Activated naive CD8-positive, alpha-beta T cell treated with anti-CD3 and anti-CD28 coated beads, Interleukin-2, amount 50 U/mL, for 24 hours (primary cell): ENCODE results near the gene EPC2.
"Not testable (repeated sequence)": the region's sequence is repeated elsewhere in the genome, so short reads cannot be mapped to it uniquely, and the experiment has no call there.

Source experiments
- ATAC-seq: fragments of 150-1000 bp; cut with Tn5 transposase; one replicate; pipeline ENCODE4 v1.10.0; 2021
- DNase-seq: peaks from one replicate; pipeline ENCODE4 v3.0.0; 2021
- H3K27ac Mint-ChIP-seq: one replicate; pipeline ENCODE4 v1.8.0; 2021; ENCODE audit warnings: mild to moderate bottlenecking, mixed read lengths
- H3K27me3 Mint-ChIP-seq: one replicate; pipeline ENCODE4 v1.8.0; 2021; ENCODE audit warnings: mixed read lengths
- H3K36me3 Mint-ChIP-seq: one replicate; pipeline ENCODE4 v1.8.0; 2021; ENCODE audit warnings: low read depth, mixed read lengths
- H3K4me1 Mint-ChIP-seq: one replicate; pipeline ENCODE4 v1.8.0; 2021; ENCODE audit warnings: mixed read lengths
- H3K4me3 Mint-ChIP-seq: one replicate; pipeline ENCODE4 v1.8.0; 2021; ENCODE audit warnings: mild to moderate bottlenecking, moderate library complexity, mixed read lengths
- H3K9me3 Mint-ChIP-seq: one replicate; pipeline ENCODE4 v1.8.0; 2021; ENCODE audit warnings: mixed read lengths

EPC2 gene

DNA sequence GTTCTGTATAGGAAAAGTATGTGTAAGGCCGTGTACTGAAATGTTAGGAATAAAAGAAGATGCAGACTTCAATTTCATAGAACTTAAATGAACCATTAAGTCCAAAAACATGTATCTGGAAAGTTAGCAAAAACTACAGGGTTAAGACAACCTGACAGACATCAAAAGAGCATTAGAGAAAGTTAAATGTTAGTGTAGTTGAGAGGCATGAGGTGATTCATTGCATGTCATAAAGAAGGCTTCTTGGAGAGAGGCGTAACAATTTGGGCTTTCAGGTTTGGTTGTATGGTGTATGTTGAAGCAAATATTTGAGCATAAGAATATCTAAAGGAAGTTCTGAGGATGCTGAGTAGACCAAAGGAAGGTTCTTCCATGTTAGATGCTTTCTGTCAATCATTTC lies 6.3 kb downstream of the EPC2 start:
- Mint-ChIP-seq H3K4me3 (no peak overlapping the region), H3K27me3 (no peaks in the 10 kb centered on the region), H3K9me3 (no peaks in the 10 kb centered on the region), H3K4me1 (peaks cover 84% of the 10 kb centered on the region), H3K27ac (peak overlapping the region; percentile 15), H3K36me3 (peaks cover 8% of the 10 kb centered on the region)
- ATAC-seq: peak; percentile 48
- DNase-seq: no peak

DNA sequence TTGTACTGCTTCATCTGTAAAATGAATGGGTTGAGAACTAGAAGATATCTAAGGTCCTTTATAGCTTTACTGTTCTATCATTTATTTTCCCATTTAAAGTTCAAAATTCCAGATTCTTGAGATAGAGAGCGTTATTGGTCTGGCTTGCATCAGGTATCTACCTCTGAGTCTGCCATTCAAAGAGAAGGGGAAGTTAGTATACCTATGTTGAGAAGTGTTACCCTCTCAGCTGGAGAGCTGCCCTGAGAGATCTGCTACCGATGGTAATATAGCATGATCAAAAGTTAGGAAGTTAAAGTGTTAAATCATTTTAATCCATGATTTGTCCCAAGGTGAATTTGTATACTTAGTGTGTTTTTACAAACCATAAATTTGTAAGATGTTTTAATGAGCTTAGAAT lies 7.4 kb downstream of the EPC2 start:
- no peak for DNase-seq
- Mint-ChIP-seq H3K4me1 (peaks cover 84% of the 10 kb centered on the region), H3K4me3 (peak overlapping the region; percentile 8), H3K36me3 (peaks cover 4% of the 10 kb centered on the region), H3K27me3 (no peaks in the 10 kb centered on the region), H3K27ac (no peak overlapping the region), H3K9me3 (no peaks in the 10 kb centered on the region)
- no peak for ATAC-seq

DNA sequence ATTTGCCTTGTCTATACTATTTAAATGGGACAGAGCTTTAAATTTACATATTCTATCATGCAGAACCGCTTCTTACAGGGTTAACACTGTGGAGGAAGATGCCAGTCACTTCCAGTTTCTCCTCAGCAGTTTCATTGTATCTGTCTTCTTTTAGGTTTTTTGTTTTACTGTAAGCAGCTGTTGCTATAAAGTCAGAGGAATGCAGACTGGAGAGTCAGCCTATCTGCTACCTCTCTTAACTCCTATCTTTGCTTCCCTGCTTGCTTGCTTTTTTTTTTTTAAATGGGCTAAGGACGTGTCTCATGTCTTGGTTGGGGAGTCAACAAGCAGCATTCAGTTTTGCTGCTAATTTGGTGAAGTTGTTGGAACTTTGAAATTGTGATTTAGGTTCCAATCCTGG lies 8.9 kb downstream of the EPC2 start:
- no peaks in the 10 kb centered on the region for H3K27me3 Mint-ChIP-seq
- H3K4me3 Mint-ChIP-seq: peak overlapping the region; percentile 29
- H3K36me3 Mint-ChIP-seq: peaks cover 1% of the 10 kb centered on the region
- H3K9me3 Mint-ChIP-seq: no peaks in the 10 kb centered on the region
- peak overlapping the region; percentile 36 for H3K27ac Mint-ChIP-seq
- H3K4me1 Mint-ChIP-seq: peaks cover 90% of the 10 kb centered on the region
- peak; percentile 51 for ATAC-seq
- no peak for DNase-seq

DNA sequence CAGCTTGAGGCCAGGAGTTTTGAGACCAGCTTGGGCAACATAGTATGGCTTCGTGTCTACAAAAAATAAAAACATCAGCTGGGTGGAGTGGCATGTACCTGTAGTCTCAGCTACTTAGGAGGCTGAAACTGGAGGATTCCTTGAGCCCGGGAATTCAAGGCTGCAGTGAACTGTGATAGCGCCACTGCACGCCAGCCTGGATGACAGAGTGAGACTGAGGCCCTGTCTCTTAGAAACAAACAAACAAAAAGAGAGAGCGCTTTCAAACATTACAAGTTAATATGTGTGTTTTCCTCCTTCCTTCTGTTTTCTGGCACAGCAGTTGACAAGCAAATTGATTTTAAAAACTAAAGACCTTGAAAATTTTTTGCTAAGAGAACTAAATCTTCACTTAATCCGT lies 9.9 kb downstream of the EPC2 start:
- DNase-seq (no peak), ATAC-seq (no peak)
- H3K27me3 Mint-ChIP-seq: no peaks in the 10 kb centered on the region
- H3K27ac Mint-ChIP-seq: no peak overlapping the region
- H3K4me1 Mint-ChIP-seq: peaks cover 89% of the 10 kb centered on the region
- H3K36me3 Mint-ChIP-seq: no peaks in the 10 kb centered on the region
- no peaks in the 10 kb centered on the region for H3K9me3 Mint-ChIP-seq
- H3K4me3 Mint-ChIP-seq: no peak overlapping the region

DNA sequence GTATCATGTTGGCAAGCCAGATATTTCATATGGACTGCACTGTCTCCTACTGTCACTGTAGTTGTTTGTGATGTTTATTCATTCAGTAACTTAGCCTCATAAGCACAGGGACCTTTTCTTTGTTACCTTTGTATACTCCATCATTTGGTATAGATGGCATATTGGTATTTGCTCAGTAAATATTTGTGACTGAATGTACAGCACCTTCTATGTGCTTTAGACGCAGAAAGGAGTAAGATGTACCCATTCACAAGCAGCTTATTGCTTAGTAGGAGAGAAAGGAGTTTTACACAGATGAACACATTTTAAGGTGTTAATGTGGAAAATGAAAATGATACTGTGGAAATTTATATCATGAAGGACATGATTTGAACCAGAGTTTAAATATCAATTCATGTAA lies 12.0 kb downstream of the EPC2 start:
- ATAC-seq (no peak), DNase-seq (no peak)
- H3K36me3 Mint-ChIP-seq: no peaks in the 10 kb centered on the region
- H3K4me3 Mint-ChIP-seq: no peak overlapping the region
- H3K27ac Mint-ChIP-seq: peak overlapping the region; percentile 43
- no peaks in the 10 kb centered on the region for H3K9me3 Mint-ChIP-seq
- peaks cover 90% of the 10 kb centered on the region for H3K4me1 Mint-ChIP-seq
- H3K27me3 Mint-ChIP-seq: no peaks in the 10 kb centered on the region

DNA sequence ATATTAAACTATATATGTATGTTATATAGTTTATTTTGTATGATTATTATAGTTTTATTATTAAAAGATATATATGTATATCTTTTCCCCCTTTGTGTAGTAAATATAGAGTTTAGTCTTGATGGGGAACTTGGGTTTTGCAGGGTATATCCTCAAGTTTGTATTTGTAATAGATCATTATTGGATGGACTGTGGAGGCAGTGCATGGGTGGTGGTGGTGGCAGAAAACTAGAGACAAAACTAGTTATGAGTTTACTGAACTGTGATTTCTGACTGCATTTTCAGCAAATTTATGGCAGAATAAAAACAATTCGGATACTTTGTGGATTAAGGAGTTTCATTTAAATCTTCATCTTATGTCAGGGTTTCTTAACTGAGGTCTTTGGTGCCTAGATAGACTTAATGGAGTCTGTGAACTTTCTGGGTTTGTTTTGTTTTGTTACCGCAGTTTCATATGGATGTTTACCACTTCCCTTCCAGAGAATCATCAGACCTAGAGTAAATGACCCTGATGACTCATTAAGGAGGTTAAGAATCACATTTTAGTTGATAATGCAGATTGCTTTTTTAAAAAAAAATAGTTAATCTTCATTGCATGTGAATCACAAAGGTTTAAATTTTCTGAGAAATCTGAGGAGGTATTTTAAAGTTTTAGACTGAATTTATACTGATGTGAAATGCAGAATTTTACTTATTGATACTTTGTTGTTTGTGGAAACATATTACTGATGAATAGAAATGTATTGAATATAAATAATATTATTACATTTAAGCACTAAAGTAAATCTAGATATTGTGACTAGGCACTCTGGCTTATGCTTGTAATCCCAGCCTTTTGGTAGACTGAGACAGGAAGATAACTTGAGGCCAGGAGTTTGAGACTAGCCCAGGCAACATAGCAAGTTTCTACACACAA lies 14.5 kb downstream of the EPC2 start:
- H3K4me3 Mint-ChIP-seq: peak overlapping the region; percentile 52
- peaks cover 66% of the 10 kb centered on the region for H3K4me1 Mint-ChIP-seq

DNA sequence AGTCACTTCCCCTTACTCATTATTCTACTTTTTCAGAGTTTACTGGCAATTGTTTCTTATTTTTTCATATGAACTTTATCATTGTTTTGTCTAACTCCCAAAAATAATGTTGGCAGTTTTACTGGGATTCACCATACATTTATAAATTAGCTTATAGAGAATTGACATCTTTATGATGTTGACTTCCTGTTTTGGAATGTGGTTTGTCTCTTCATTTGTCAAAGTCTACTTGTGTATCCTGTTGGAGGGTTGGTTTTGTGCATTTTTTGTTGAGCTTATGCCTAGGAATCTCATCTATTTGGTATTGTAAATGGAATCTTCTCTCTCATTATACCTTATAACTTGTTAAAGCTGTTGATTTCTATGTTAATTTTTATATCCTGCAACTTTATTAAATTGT lies 16.4 kb downstream of the EPC2 start:
- H3K9me3 Mint-ChIP-seq: no peaks in the 10 kb centered on the region
- H3K36me3 Mint-ChIP-seq: peaks cover 3% of the 10 kb centered on the region
- DNase-seq (no peak), ATAC-seq (no peak)
- H3K4me1 Mint-ChIP-seq: peaks cover 64% of the 10 kb centered on the region
- H3K27me3 Mint-ChIP-seq: no peaks in the 10 kb centered on the region
- no peak overlapping the region for H3K27ac Mint-ChIP-seq
- H3K4me3 Mint-ChIP-seq: no peak overlapping the region

More for the DNA sequence above, 14.5 kb downstream of the EPC2 start:
- Mint-ChIP-seq H3K9me3 (no peaks in the 10 kb centered on the region), H3K27ac (peak overlapping the region; percentile 73), H3K36me3 (peaks cover 3% of the 10 kb centered on the region), H3K27me3 (no peaks in the 10 kb centered on the region)
- ATAC-seq (peak; percentile 86), DNase-seq (no peak)

DNA sequence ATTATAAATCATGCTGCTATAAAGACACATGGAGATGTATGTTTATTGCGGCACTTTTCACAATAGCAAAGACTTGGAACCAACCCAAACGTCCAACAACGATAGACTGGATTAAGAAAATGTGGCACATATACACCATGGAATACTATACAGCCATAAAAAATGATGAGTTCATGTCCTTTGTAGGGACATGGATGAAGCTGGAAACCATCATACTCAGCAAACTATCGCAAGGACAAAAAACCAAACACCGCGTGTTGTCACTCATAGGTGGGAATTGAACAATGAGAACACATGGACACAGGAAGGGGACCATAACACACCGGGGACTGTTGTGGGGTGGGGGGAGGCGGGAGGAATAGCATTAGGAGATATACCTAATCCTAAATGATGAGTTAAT lies 17.8 kb downstream of the EPC2 start:
- peaks cover 64% of the 10 kb centered on the region for H3K4me1 Mint-ChIP-seq
- not testable (repeated sequence) for ATAC-seq, H3K27ac Mint-ChIP-seq, H3K4me3 Mint-ChIP-seq, H3K27me3 Mint-ChIP-seq, DNase-seq, H3K9me3 Mint-ChIP-seq, H3K36me3 Mint-ChIP-seq

DNA sequence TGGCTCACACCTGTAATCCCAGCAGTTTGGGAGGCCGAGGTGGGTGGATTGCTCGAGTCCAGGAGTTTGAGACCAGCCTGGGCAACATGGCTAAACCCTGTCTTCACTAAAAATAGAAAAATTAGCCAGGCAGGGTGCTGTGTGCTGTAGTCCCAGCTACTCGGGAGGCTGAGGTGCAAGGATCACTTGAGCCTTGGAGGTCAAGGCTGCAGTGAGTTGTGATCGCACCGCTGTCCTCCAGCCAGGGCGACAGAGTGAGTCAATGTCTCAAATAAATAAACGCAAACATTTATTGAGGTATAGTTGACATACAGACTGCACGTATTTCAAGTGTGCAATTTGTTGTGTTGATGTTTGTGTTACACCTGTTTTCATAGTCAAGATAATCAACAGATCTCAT lies 19.7 kb downstream of the EPC2 start:
- H3K27ac Mint-ChIP-seq: no peak overlapping the region
- DNase-seq: no peak
- H3K9me3 Mint-ChIP-seq: no peaks in the 10 kb centered on the region
- no peaks in the 10 kb centered on the region for H3K27me3 Mint-ChIP-seq
- H3K36me3 Mint-ChIP-seq: peaks cover 5% of the 10 kb centered on the region
- ATAC-seq: no peak
- peaks cover 65% of the 10 kb centered on the region for H3K4me1 Mint-ChIP-seq
- H3K4me3 Mint-ChIP-seq: no peak overlapping the region

DNA sequence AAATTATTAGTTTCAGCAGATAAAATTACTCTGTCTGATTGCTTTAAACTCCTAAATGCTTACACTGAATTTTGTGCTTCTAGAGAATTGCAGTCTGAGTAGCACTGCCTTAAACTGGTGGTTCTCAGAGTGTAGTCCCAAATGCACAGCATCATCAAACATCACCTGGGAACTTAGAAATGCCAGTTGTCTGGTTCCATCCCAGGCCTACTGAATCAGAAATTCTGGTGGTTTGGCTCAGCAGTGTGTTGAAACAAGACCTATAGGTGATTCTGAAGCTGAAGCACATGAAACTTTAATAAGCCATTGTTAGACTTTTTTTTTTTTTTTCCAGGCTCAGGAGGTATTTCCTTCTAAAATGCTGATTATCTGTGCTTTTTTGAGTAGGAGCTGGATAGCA lies 22.0 kb downstream of the EPC2 start:
- H3K4me3 Mint-ChIP-seq: no peak overlapping the region
- H3K9me3 Mint-ChIP-seq: no peaks in the 10 kb centered on the region
- DNase-seq: no peak
- no peaks in the 10 kb centered on the region for H3K27me3 Mint-ChIP-seq
- H3K4me1 Mint-ChIP-seq: peaks cover 64% of the 10 kb centered on the region
- peak; percentile 52 for ATAC-seq
- H3K27ac Mint-ChIP-seq: no peak overlapping the region
- H3K36me3 Mint-ChIP-seq: peaks cover 6% of the 10 kb centered on the region

DNA sequence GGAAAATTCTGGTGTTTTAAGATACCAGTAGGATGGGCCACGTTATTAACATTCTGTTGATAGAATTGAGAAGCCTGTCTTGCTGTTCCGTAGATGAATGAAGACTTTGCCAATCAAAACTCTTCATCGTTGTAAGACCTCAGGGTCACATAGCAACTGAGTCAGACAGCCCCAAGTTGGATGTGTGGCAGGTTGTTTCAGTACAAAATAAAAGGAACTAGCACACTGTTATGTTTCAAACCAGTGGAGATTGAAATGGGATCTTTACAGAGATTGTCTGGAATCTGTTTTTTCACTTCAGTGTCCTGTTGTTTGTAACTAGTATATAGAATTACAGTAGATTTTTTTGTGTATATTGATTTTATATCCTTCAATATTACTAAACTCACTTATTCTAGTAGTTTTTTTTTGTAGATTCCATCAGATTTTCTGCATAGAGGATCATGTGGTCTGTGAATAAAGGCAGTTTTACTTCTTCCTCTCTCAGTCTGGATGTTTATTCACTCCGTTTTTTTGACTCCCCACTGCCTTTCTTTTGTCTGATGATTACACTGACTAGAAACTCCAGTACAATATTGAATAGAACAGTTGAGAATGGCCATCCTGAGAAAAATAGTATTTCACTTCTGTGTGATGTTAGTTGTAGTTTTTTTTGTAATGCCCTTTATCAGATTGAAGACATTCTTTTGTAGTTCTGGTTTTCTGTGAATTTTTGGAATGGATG lies 22.7 kb downstream of the EPC2 start:
- no peaks in the 10 kb centered on the region for H3K27me3 Mint-ChIP-seq
- H3K27ac Mint-ChIP-seq: no peak overlapping the region
- H3K4me3 Mint-ChIP-seq: no peak overlapping the region
- H3K9me3 Mint-ChIP-seq: no peaks in the 10 kb centered on the region
- peaks cover 68% of the 10 kb centered on the region for H3K4me1 Mint-ChIP-seq
- no peak for DNase-seq
- ATAC-seq: no peak
- peaks cover 5% of the 10 kb centered on the region for H3K36me3 Mint-ChIP-seq

DNA sequence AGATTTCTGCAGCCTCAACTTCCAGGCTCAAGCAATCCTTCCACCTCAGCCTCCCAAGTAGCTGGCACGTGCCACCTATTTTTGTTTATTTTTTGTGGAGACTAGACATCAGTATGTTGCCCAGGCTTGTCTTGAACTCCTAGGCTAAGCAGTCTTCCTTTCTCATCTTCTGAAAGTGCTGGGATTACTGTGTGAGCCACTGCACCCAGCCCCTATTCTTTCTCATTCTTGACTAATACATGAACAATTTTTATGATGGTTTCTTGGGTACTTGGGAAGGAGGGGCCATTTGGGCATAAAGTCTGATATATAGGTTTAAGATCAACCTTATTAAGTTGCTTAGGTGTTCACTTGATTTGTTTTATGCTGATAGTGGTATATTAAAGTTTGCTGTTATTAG lies 26.2 kb downstream of the EPC2 start:
- Mint-ChIP-seq H3K4me1 (peaks cover 79% of the 10 kb centered on the region), H3K9me3 (peaks cover 3% of the 10 kb centered on the region), H3K4me3 (no peak overlapping the region), H3K36me3 (peaks cover 10% of the 10 kb centered on the region), H3K27me3 (no peaks in the 10 kb centered on the region), H3K27ac (no peak overlapping the region)
- DNase-seq: no peak
- no peak for ATAC-seq

DNA sequence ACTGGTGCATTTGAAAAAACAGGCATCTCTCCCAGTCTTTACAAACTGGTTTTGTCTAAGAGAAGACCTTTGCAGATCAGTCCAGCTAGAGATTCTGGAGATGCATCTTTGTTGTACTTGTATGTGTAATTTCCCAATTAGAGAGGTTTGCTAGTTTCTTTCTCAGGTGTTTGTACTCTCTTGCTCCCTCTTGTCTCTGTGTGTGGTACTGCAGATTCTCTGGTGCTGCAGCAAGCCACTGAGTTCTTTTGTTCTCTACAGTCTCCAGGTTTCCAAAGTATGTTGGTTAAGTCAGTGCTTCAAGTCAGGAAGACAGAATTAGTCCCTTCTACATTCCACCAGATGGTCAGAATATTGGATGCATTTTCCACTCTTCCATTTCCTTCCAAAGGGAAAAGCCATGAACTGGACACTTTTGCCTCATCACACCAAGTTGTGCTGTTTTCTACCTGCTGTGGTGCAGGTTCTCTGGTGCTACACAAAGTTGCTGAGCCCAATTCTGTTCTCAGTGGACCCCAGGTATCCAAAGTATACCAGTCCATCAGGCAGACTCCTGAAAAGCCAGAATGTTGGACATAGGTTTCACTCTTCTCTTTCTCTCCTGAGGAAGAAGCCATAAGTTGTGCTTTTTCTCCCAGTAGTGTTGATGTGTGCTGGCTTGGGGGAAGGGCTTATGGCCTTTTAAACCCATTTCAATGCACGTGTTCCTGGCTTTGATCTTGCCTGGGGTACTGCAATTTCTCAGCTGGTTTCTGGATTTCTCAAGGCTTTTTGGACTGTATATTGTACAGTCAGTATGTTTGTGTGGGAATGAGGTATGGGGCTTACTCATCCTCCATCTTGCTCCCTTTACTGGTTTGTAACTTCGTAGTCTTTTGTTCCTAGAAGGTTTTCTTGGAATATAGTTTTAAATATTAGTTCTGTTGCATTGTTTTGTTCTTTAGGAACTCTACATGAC lies 29.8 kb downstream of the EPC2 start:
- peaks cover 3% of the 10 kb centered on the region for H3K9me3 Mint-ChIP-seq
- DNase-seq (peak; percentile 19), ATAC-seq (peak; percentile 49)
- no peak overlapping the region for H3K27ac Mint-ChIP-seq
- H3K4me3 Mint-ChIP-seq: no peak overlapping the region
- no peaks in the 10 kb centered on the region for H3K27me3 Mint-ChIP-seq
- H3K36me3 Mint-ChIP-seq: peaks cover 8% of the 10 kb centered on the region
- H3K4me1 Mint-ChIP-seq: peaks cover 57% of the 10 kb centered on the region

DNA sequence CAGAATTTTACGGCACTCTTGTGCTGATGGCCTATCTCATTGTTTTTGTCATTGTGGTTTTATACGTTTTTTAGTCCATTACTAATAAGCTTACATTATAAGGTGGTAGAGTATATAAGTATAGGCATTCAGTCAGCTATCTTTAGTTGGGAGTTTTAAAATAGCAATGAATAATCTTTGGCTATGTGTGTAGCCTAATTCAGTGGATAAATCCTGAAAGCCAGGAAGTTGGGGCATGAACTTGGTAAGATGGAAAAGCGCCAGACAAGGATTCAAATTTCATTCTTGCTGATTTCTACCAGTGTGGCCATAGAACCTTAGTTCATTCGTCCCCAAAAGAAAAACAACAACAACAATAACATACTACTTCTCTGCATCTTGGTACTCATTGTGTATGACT lies 31.2 kb downstream of the EPC2 start:
- Mint-ChIP-seq H3K9me3 (peaks cover 6% of the 10 kb centered on the region), H3K4me3 (no peak overlapping the region), H3K36me3 (peaks cover 8% of the 10 kb centered on the region), H3K4me1 (peaks cover 52% of the 10 kb centered on the region), H3K27me3 (no peaks in the 10 kb centered on the region), H3K27ac (no peak overlapping the region)
- no peak for DNase-seq
- no peak for ATAC-seq
